Measurements from ENCODE around the gene SLCO3A1. TPM values are rescaled to one million over a fixed set of nuclear protein-coding genes. Genes with fewer than 3 reads are reported as not detected.

The SLCO3A1 gene
- total RNA-seq, 2 donors from 2014 or later: 7.2 to 11.4 TPM

DNA sequence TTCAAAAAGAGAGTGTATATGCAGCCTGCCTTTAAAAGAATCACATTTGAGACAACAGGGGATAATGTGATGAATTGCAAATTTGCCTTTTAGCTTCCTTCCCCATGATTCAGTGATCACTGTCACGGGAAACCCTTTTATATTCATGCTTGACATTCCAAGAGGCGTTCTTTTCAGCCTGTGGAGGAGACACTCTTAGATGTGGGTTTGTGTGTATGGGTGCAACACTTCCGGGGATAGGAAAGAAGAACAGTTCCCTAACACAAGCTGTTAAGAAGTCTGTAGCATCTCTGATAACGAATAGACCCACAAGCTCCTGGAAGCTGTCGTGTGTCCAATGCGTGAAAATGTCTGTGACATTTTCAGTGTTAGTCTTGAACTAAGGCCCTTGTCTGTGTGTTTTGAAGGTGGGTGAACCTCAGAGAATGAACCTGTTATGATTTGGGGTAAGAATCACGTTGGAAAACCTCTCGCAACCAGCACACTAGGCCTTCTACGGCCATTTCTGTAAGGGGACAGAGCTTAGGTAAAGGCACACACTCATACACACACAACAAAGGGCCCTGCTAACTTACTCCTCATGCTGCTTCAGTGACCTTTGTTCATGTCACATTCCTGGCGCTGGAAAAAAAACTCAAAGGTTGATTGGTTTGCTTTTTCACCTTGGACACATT, 311.0 kb downstream of the SLCO3A1 start:
- H3K9me3 Mint-ChIP-seq: no peaks in the 10 kb centered on the region
- Histone ChIP-seq H3K4me1 (ENCODE audit: control insufficient read depth, insufficient read depth, low read length) (peaks cover 16% of the 10 kb centered on the region), H3K36me3 (ENCODE audit: control insufficient read depth, insufficient read depth, low read length) (no peaks in the 10 kb centered on the region), H3K27ac (ENCODE audit: low read depth, low read length) (peak overlapping the region; percentile 90), H3K27me3 (ENCODE audit: control insufficient read depth, insufficient read depth, low read length, poor library complexity, severe bottlenecking) (no peaks in the 10 kb centered on the region), H3K9me3 (ENCODE audit: control insufficient read depth, low read length) (no peaks in the 10 kb centered on the region), H3K9ac (ENCODE audit: extremely low read depth, low read length, poor library complexity, severe bottlenecking) (peak overlapping the region; percentile 26), H3K4me3 (ENCODE audit: low read length) (no peak overlapping the region)
- no peaks in the 10 kb centered on the region for H3K36me3 Mint-ChIP-seq (ENCODE audit: low read depth)
- peaks cover 43% of the 10 kb centered on the region for H3K4me1 Mint-ChIP-seq
- peak; percentile 69 for DNase-seq
- no peaks in the 10 kb centered on the region for H3K27me3 Mint-ChIP-seq (ENCODE audit: insufficient read depth)
- no peak for TF ChIP-seq CTCF (conservative IDR thresholded peaks at IDR 0.05)
- H3K27ac Mint-ChIP-seq: peak overlapping the region; percentile 70
- WGBS, 2 experiments (ENCODE audit: insufficient coverage in 1 of 2, insufficient read length in 1 of 2): 62 to 65% methylated on average over 4 to 10 of the region's 10 CpGs
- H3K4me3 Mint-ChIP-seq: no peak overlapping the region

DNA sequence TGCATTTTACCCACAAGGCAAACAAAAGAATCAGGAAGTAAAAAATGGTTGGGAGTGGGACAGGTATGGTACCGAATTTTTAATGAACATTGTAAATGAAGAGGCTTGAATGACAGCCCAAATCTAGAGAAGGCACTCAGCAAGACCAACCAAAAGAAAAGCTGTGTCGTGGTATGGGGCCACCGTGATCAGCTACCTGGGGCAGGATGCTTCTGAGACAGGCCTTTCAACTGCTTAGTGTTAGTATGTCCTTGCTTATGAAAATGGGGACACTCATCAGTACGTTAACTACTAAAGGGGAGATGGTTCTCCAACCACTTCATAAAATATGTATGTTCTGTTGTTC, 311.5 kb downstream of the SLCO3A1 start:
- H3K27me3 Mint-ChIP-seq (ENCODE audit: insufficient read depth): no peaks in the 10 kb centered on the region
- H3K4me3 ChIP-seq (ENCODE audit: low read length): no peak overlapping the region
- H3K27me3 ChIP-seq (ENCODE audit: control insufficient read depth, insufficient read depth, low read length, poor library complexity, severe bottlenecking): no peaks in the 10 kb centered on the region
- 10 to 45% methylated on average over 2 to 4 of the region's 4 CpGs for WGBS, 2 experiments (ENCODE audit: insufficient coverage in 1 of 2, insufficient read length in 1 of 2)
- peaks cover 16% of the 10 kb centered on the region for H3K4me1 ChIP-seq (ENCODE audit: control insufficient read depth, insufficient read depth, low read length)
- peak; percentile 59 for DNase-seq
- H3K4me1 Mint-ChIP-seq: peaks cover 37% of the 10 kb centered on the region
- H3K36me3 Mint-ChIP-seq (ENCODE audit: low read depth): no peaks in the 10 kb centered on the region
- TF ChIP-seq CTCF (conservative IDR thresholded peaks at IDR 0.05): no peak
- H3K27ac ChIP-seq (ENCODE audit: low read depth, low read length): peak overlapping the region; percentile 90
- H3K9me3 ChIP-seq (ENCODE audit: control insufficient read depth, low read length): no peaks in the 10 kb centered on the region
- H3K27ac Mint-ChIP-seq: peak overlapping the region; percentile 70
- no peaks in the 10 kb centered on the region for H3K9me3 Mint-ChIP-seq
- H3K4me3 Mint-ChIP-seq: no peak overlapping the region
- no peaks in the 10 kb centered on the region for H3K36me3 ChIP-seq (ENCODE audit: control insufficient read depth, insufficient read depth, low read length)
- no peak overlapping the region for H3K9ac ChIP-seq (ENCODE audit: extremely low read depth, low read length, poor library complexity, severe bottlenecking)

- H3K9me3 ChIP-seq (ENCODE audit: control insufficient read depth, low read length): no peaks in the 10 kb centered on the region
- H3K9ac ChIP-seq (ENCODE audit: extremely low read depth, low read length, poor library complexity, severe bottlenecking): no peak overlapping the region
- peak; percentile 66 for DNase-seq
- Mint-ChIP-seq H3K4me3 (no peak overlapping the region), H3K36me3 (ENCODE audit: low read depth) (no peaks in the 10 kb centered on the region), H3K27me3 (ENCODE audit: insufficient read depth) (no peaks in the 10 kb centered on the region), H3K4me1 (peaks cover 30% of the 10 kb centered on the region), H3K9me3 (no peaks in the 10 kb centered on the region), H3K27ac (no peak overlapping the region)
- TF ChIP-seq CTCF (conservative IDR thresholded peaks at IDR 0.05): no peak
- peak overlapping the region; percentile 30 for H3K27ac ChIP-seq (ENCODE audit: low read depth, low read length)
- no peaks in the 10 kb centered on the region for H3K27me3 ChIP-seq (ENCODE audit: control insufficient read depth, insufficient read depth, low read length, poor library complexity, severe bottlenecking)
- 43 to 72% methylated on average over 6 to 7 of the region's 7 CpGs for WGBS, 2 experiments (ENCODE audit: insufficient coverage in 1 of 2, insufficient read length in 1 of 2)
- H3K4me1 ChIP-seq (ENCODE audit: control insufficient read depth, insufficient read depth, low read length): peaks cover 7% of the 10 kb centered on the region
- H3K4me3 ChIP-seq (ENCODE audit: low read length): no peak overlapping the region
- H3K36me3 ChIP-seq (ENCODE audit: control insufficient read depth, insufficient read depth, low read length): no peaks in the 10 kb centered on the region
Measured at GRCh38 chr15:92166029-92166428, 312.5 kb downstream of the SLCO3A1 start.

Measured in endodermal cell (in vitro differentiated cells).